ENCODE measurements around the gene PPM1F. TPM values are rescaled to one million over a fixed set of nuclear protein-coding genes. Genes with fewer than 3 reads are reported as not detected.
"Not testable (repeated sequence)": the region's sequence is repeated elsewhere in the genome, so short reads cannot be mapped to it uniquely, and the experiment has no call there.

Gene PPM1F
- total RNA-seq, 1 donor from 2014 or later, result 49.8 TPM

GRCh38 chr22:21915624-21916308 lies 36.9 kb downstream of the PPM1F start:
- Mint-ChIP-seq H3K9me3 (no peaks in the 10 kb centered on the region), H3K4me3 (no peak overlapping the region), H3K27ac (ENCODE audit: unreplicated experiment) (no peak overlapping the region), H3K36me3 (ENCODE audit: low read depth) (no peaks in the 10 kb centered on the region), H3K27me3 (ENCODE audit: low read depth) (no peaks in the 10 kb centered on the region), H3K4me1 (peaks cover 9% of the 10 kb centered on the region)
- DNase-seq (ENCODE audit: low read depth, low spot score), result no peak
- TF ChIP-seq CTCF (conservative IDR thresholded peaks at IDR 0.05), result no peak

- DNase-seq (ENCODE audit: low read depth, low spot score); H3K9me3 Mint-ChIP-seq; H3K4me3 Mint-ChIP-seq; H3K27ac Mint-ChIP-seq (ENCODE audit: unreplicated experiment); H3K36me3 Mint-ChIP-seq (ENCODE audit: low read depth); H3K4me1 Mint-ChIP-seq; H3K27me3 Mint-ChIP-seq (ENCODE audit: low read depth): not testable (repeated sequence)
Observed at GRCh38 chr22:21914033-21914642, 38.5 kb downstream of the PPM1F start.

GRCh38 chr22:21910367-21910766 lies 42.3 kb downstream of the PPM1F start:
- H3K27ac Mint-ChIP-seq (ENCODE audit: unreplicated experiment); H3K4me1 Mint-ChIP-seq; DNase-seq (ENCODE audit: low read depth, low spot score); H3K36me3 Mint-ChIP-seq (ENCODE audit: low read depth); H3K9me3 Mint-ChIP-seq; H3K27me3 Mint-ChIP-seq (ENCODE audit: low read depth); H3K4me3 Mint-ChIP-seq: not testable (repeated sequence)

- peaks cover 5% of the 10 kb centered on the region for H3K4me1 Mint-ChIP-seq
- no peak for DNase-seq (ENCODE audit: low read depth, low spot score)
- H3K9me3 Mint-ChIP-seq, result no peaks in the 10 kb centered on the region
- H3K27me3 Mint-ChIP-seq (ENCODE audit: low read depth), result no peaks in the 10 kb centered on the region
- no peak for TF ChIP-seq CTCF (conservative IDR thresholded peaks at IDR 0.05)
- H3K27ac Mint-ChIP-seq (ENCODE audit: unreplicated experiment), result no peak overlapping the region
- no peaks in the 10 kb centered on the region for H3K36me3 Mint-ChIP-seq (ENCODE audit: low read depth)
- H3K4me3 Mint-ChIP-seq, result no peak overlapping the region
Observed at GRCh38 chr22:21909871-21910270, 42.8 kb downstream of the PPM1F start.

- Mint-ChIP-seq H3K36me3 (ENCODE audit: low read depth) (no peaks in the 10 kb centered on the region), H3K4me3 (no peak overlapping the region), H3K27ac (ENCODE audit: unreplicated experiment) (no peak overlapping the region), H3K9me3 (no peaks in the 10 kb centered on the region), H3K27me3 (ENCODE audit: low read depth) (no peaks in the 10 kb centered on the region), H3K4me1 (peaks cover 5% of the 10 kb centered on the region)
- no peak for TF ChIP-seq CTCF (conservative IDR thresholded peaks at IDR 0.05)
- DNase-seq (ENCODE audit: low read depth, low spot score), result no peak
Observed at GRCh38 chr22:21907638-21908522, 44.8 kb downstream of the PPM1F start.

- H3K9me3 Mint-ChIP-seq; H3K27me3 Mint-ChIP-seq (ENCODE audit: low read depth); H3K4me1 Mint-ChIP-seq; DNase-seq (ENCODE audit: low read depth, low spot score); H3K27ac Mint-ChIP-seq (ENCODE audit: unreplicated experiment); H3K4me3 Mint-ChIP-seq; H3K36me3 Mint-ChIP-seq (ENCODE audit: low read depth): not testable (repeated sequence)
Observed at GRCh38 chr22:21905234-21905633, 47.4 kb downstream of the PPM1F start.
